ENCODE results near the gene PRX.
A peak's percentile ranks its signal among the peaks of the same experiment; 100 is the strongest.
"Not testable (repeated sequence)": the region's sequence is repeated elsewhere in the genome, so short reads cannot be mapped to it uniquely, and the experiment has no call there.

Gene PRX

GRCh38 chr19:40415768-40416167 lies 2.6 kb upstream of the PRX start:
- DNase-seq = no peak

DNA sequence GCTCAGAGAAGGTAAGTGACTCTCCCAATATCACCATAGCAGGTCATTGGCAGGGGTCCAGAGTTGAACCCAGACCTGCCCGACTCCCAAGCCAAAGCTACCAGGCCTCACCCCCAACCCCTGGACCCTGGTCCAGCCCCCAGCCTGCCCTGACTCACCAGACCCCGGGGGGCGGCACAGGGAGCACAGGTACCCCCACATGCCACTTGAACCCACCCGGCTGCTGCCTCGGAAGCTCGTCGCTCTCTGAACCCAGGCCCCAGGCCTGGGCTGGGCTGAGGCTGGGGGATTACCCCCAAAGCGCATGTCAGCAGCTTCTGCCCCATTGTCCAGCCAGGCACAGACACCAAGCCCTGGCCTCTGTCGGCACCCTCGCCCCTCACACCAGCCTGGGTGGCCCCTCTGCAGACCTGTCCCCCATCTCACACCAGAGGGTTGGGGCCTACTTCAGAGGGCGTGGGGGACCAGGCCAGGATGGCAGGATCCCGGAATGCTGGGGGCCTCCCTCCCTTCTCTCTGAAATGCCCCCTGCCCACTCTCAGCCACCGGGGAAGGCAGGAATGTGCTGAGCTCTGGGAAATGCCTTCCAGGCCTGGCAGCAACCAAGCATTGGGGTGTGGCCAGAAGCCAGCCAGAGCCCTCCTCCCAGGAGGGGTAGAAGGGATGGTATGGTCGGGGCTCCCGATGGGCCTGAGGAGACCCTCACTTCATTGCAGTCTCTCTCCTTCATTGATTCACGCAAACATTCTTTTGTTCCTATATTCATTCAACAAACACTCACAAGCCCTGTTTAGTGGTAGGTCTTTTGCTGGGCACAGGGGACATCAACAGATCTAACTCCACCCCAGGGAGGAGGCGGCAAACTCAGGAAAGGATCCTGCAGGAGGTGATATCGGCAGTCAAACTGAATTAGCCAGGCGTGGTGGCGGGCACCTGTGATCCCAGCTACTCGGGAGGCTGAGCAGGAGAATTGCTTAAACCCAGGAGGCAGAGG lies 1.7 kb upstream of the PRX start:
- no peak for DNase-seq

DNA sequence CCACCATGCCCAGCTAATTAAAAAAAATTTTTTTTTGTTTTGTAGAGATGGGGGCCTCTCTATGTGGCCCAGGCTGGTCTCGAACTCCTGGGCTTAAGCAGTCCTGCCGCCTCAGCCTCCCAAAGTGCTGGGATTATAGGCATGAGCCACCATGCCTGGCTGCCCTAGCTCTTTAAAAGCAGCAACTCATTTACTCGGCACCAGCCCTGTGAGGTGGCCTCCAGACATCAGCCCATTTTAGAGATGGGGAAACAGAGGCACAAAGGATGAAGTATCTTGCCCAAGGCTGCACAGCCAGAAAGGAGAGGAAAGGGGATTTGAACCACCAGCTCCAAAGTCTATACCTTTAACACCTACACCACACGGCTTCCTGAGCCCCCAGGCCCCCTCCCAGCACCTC lies 312 bp downstream of the PRX start:
- DNase-seq = no peak

GRCh38 chr19:40411958-40412499 lies 1.1 kb downstream of the PRX start:
- no peak for DNase-seq

DNA sequence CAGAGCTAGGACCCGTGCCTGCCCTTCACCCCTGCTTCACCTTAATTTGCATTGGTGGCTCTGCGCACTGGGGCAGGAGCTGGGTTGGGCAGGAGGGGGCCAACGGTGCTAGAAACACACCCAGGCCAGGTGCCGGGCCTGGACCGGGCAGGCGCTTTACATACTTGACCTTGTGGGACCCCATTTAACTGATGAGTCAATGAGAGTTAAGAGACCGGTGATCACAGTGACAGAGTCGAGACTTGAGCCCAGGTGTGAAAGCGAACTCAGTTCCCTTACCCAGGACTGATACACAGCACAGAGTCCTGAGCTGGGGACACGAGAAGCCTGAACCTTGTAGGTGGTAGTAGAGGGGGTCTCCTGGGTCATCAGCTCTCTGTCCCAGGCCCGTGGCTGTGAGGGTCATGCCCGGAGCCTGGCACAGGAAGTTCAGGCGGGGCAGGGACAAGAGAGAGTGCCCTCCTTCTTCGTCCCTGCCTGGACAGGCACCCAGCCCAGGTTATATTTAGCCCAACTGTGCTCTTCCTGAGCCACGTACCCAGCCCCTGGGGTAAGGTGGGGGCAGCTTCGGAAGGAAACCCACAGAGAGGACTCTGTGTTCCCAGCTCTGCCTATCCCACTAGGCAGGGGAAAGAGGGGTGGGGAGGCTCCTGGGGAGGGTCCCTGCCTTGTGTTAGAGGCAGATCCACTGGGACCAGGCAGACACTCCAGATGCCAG lies 1.9 kb downstream of the PRX start:
- no peak for DNase-seq

GRCh38 chr19:40410030-40410389 lies 3.2 kb downstream of the PRX start:
- DNase-seq = no peak

DNA sequence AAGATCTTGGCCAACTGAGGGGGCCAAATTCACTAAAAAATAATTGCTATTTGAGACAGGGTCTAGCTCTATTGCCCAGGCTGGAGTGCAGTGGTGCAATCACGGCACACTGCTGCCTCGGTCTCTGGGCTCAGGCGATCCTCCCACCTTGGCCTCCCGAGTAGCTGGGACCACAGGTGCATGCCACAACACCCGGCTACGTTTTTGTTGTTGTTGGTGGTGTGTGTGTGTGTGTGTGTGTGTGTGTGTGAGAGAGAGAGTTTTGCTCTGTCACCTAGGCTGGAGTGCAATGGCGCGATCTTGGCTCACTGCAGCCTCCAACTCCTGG lies 4.6 kb downstream of the PRX start:
- not testable (repeated sequence) for DNase-seq

GRCh38 chr19:40407714-40408597 lies 5.2 kb downstream of the PRX start:
- DNase-seq = no peak

DNA sequence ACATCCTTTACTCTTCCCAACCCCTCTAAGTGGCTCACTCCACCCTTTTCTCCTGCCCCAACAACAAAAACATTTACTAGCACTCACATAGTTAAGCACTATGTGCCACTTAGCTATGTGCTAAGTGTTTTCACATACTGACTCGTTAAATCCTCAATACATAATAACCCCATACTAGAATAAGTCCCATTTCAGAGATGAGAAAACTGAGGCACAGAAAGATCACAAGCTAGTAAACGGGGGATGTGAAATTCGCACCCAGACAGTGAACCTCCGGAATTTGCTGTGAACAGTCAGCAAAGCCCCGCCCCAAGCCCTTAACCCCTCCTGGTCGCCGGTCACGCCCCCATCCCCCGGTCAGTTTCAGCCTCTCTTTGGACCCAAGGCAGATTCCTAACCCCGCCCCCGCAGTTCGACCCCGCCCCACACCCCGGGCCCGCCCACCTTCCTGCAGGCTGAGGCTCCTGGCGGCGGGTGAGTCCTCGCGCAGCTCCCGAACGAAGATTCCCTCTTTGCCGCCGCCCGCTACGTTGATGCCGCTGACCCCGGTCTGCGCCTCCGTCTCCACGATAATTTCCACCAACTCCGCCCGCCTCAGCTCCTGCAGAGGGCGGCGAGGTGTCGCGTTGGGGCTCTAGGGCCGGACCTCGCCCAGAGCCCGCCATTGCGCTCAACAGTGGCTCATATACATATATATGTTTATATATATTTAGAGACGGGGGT lies 9.8 kb downstream of the PRX start:
- DNase-seq = peak; percentile 87

- peak; percentile 12 for DNase-seq
Measured at GRCh38 chr19:40400559-40400958, 12.6 kb downstream of the PRX start.

DNA sequence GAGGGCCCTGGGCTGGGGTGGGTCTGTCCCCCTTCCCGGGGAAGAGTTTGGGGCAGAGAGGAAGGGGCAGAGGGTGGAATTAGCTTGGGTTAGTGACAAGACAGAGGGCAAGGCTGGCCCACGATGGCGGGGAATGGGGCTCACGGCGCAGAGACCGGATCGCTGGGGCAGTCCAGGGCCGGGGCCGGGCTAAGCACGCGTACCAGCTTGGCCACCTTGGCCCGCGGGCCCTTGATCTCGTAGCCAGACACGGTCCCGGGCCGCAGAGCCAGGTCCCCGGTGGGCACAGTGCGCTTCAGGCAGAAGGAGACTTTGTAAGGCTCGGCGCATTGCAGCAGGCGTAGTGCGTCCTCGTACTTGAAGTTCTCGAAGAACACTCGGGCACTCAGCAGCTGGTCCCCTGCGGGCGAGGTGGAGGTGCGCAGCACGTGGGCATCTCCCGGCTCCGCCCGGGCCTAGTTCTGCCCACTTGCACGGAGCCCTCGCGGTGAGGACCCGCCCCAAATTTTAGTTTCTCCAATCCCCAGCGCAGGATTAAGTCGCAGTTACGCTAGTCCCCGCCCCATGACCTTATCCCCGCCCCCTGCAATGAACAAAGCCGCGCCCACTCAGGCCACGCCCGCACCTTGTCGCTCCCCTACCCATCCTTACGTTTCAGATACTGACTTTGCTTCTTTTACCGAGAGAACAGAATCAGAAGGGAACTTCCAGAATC lies 14.6 kb downstream of the PRX start:
- peak; percentile 25 for DNase-seq

DNA sequence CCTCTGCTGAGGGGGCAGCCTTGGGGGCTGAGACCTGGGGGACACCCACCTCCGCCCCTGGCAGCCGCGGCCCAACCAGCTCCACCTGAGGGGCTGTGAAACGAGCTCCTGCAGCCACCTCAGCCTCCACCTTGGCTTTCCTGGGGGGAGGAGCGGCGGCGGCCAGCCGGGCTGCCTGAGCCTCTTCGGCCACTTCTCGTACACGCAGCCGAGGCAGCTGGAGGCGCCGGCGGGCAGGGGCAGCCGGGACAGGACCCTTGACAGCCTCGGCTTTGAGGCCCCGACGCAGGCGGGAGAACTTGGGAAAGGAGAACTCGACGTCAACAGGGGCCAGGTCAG lies 15.6 kb downstream of the PRX start:
- no peak for DNase-seq

GRCh38 chr19:40396886-40397567 lies 16.2 kb downstream of the PRX start:
- no peak for DNase-seq

DNA sequence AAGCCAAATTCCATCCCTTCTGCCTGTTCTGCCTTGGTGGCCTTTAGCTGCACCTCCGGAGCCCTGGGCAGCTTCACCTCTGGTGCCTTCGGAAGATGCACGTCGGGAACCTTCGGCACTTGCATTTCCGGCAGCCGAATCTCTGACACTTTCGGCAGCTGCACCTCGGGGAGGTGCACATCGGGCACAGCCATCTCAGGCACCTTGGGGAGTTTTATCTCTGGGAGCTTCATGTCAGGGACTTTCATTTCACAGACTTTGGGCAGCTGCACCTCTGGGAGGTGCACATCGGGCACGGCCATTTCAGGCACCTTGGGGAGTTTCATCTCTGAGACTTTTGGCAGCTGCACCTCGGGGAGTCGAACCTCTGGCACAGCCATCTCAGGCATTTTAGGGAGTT lies 17.2 kb downstream of the PRX start:
- no peak for DNase-seq

- no peak for DNase-seq
Measured at GRCh38 chr19:40394816-40395210, 18.4 kb downstream of the PRX start.

- no peak for DNase-seq
Measured at GRCh38 chr19:40393894-40394815, 19.0 kb downstream of the PRX start.

DNA sequence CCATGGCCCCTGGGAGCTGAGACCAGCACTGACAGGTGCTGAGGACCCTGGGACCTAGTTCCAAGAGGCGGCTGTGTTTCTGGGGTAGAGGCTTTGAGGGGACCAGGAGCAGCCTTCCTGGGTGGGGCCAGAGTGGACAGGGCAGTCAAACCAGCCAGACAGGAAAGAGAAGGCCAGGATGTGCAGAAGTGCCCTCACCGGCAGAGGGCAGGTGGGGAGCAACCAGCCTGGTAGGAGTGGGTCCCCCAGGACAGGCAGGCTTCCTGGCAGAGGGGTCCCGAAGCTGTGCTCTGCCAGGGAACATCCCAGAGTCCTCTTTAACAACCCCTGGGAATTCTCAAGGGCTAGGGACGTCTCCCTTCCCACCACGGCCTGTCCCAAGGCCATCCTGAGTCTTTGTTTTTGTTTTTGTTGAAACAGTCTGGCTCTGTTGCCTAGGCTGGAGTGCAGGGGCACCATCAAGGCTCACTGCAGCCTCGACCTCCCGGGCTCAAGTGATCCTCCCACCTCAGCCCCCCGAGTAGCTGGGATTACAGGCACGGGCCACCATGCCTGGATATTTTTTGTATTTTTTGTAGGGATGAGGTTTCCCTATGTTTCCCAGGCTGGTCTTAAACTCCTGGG lies 20.2 kb downstream of the PRX start:
- no peak for DNase-seq

GRCh38 chr19:40392123-40392522 lies 21.1 kb downstream of the PRX start:
- no peak for DNase-seq

GRCh38 chr19:40390084-40390742 lies 23.0 kb downstream of the PRX start, which contains the start of gene HIPK4:
Gene HIPK4 (minus strand): TSS chr19:40390181. CDS start chr19:40389902, 279 bp downstream.
- DNase-seq = no peak

Measured in fibroblast of skin of abdomen (primary cell).